Ascending aorta (tissue), 2 donors: ENCODE data around the gene TMPRSS6. TPM values are rescaled to one million over a fixed set of nuclear protein-coding genes. Genes with fewer than 3 reads are reported as not detected.

Experiments used
- DNase-seq, 2 donors: peaks; one replicate each; pipeline ENCODE4 v3.0.0-alpha.2; 2019; ENCODE audit warnings: low spot score in 2 of 2
- H3K27ac ChIP-seq, 2 donors: fragments of 200-600 bp; sonication (generic); one replicate each; pipeline ENCODE4 v1.5.1; 2016 to 2017; ENCODE audit warnings: mild to moderate bottlenecking in 1 of 2
- H3K27me3 ChIP-seq: fragments of 200-600 bp; sonication (generic); one replicate; pipeline ENCODE4 v1.5.1; 2017
- H3K36me3 ChIP-seq, 2 donors: fragments of 200-600 bp; sonication (generic); one replicate each; pipeline ENCODE4 v1.5.1; 2016
- H3K4me1 ChIP-seq, 2 donors: fragments of 200-600 bp; sonication (generic); one replicate each; pipeline ENCODE4 v1.5.1; 2016 to 2017; ENCODE audit warnings: mild to moderate bottlenecking in 1 of 2
- H3K4me3 ChIP-seq, 2 donors: fragments of 200-600 bp; sonication (generic); one replicate each; pipeline ENCODE4 v1.5.1; 2016 to 2017; ENCODE audit warnings: mild to moderate bottlenecking in 1 of 2
- H3K9me3 ChIP-seq, 2 donors: fragments of 200-600 bp; sonication (generic); one replicate each; pipeline ENCODE4 v1.5.1; 2016
- CTCF ChIP-seq, 3 experiments: fragments of 200-600 bp in 2 of 3; fragments of 450-650 bp in 1 of 3; sonication (generic) in 2 of 3; IDR thresholded peaks; one replicate each; pipeline ENCODE4 v1.5.1; 2016 to 2019; ENCODE audit warnings: antibody characterized with exemption in 3 of 3, mild to moderate bottlenecking in 1 of 3, moderate library complexity in 1 of 3
- intact Hi-C: fragments of 100-400 bp; cut with DNase I; formaldehyde crosslinking; loops from one replicate; pipeline ENCODE4 v1.15.1; 2023
- total RNA-seq: library from RNA; depleted of rRNA; stranded (reverse); fragments of >200 nt; gene quantifications from one replicate; pipeline ENCODE4 v1.1.0, GENCODE V29; 2016

Gene TMPRSS6
- total RNA-seq, 1 donor from 2014 or later, result not detected

GRCh38 chr22:37053310-37054055, 56.0 kb downstream of the TMPRSS6 start:
- no peak for DNase-seq
- intact Hi-C loops, result loop anchor here (5.0 kb wide), 1 partner anchor 276 kb away; the partner anchor contains the start of gene IFT27
- H3K4me3 ChIP-seq, result no peak overlapping the region
- no peak for TF ChIP-seq CTCF (IDR thresholded peaks at IDR 0.05)
- H3K36me3 ChIP-seq, result peaks cover 13 to 33% of the 10 kb centered on the region in 2 donors
- H3K27me3 ChIP-seq, result no peaks in the 10 kb centered on the region
- H3K4me1 ChIP-seq, result peaks cover 6 to 8% of the 10 kb centered on the region in 2 donors
- H3K27ac ChIP-seq, result no peak overlapping the region
- no peaks in the 10 kb centered on the region for H3K9me3 ChIP-seq

- H3K27ac ChIP-seq, result no peak overlapping the region
Observed at GRCh38 chr22:37052386-37053309, 56.9 kb downstream of the TMPRSS6 start.

GRCh38 chr22:37051391-37052385, 57.8 kb downstream of the TMPRSS6 start, which contains the start of gene KCTD17:
Gene KCTD17 (plus strand): TSS chr22:37051742. CDS start chr22:37051761, 19 bp downstream.
- Histone ChIP-seq H3K27me3 (no peaks in the 10 kb centered on the region), H3K4me1 (peaks cover 6 to 8% of the 10 kb centered on the region in 2 donors), H3K4me3 (peak within 1 kb of the TSS; percentile 87 to 95), H3K9me3 (no peaks in the 10 kb centered on the region), H3K27ac (no peak within 1 kb of the TSS), H3K36me3 (peaks cover 6 to 15% of the 10 kb centered on the region in 2 donors)
- DNase-seq, result peak in 1 of 2 donors; percentile 83
- intact Hi-C loops, result loop anchor here (1.0 to 5.0 kb wide), 3 partner anchors 32 to 274 kb away; partner anchors contain the start of genes IFT27, MPST and TST
- TF ChIP-seq CTCF (IDR thresholded peaks at IDR 0.05), result no peak

More at GRCh38 chr22:37052386-37053309, 56.9 kb downstream of the TMPRSS6 start:
- intact Hi-C loops, result loop anchor here (5.0 kb wide), 1 partner anchor 275 kb away; the partner anchor contains the start of gene IFT27
- Histone ChIP-seq H3K4me1 (peaks cover 6 to 8% of the 10 kb centered on the region in 2 donors), H3K4me3 (peak overlapping the region; percentile 87 to 95), H3K36me3 (peaks cover 12 to 24% of the 10 kb centered on the region in 2 donors), H3K9me3 (no peaks in the 10 kb centered on the region), H3K27me3 (no peaks in the 10 kb centered on the region)
- TF ChIP-seq CTCF (IDR thresholded peaks at IDR 0.05), result no peak
- DNase-seq, result no peak

- Histone ChIP-seq H3K4me1 (peaks cover 6 to 8% of the 10 kb centered on the region in 2 donors), H3K27ac (no peak overlapping the region), H3K9me3 (no peaks in the 10 kb centered on the region), H3K4me3 (peak overlapping the region in 1 of 2 donors; percentile 95), H3K27me3 (no peaks in the 10 kb centered on the region), H3K36me3 (peaks cover under 1 to 7% of the 10 kb centered on the region in 2 donors)
- DNase-seq, result no peak
- TF ChIP-seq CTCF (IDR thresholded peaks at IDR 0.05), result no peak
- intact Hi-C loops, result loop anchor here (1.0 to 5.0 kb wide), 3 partner anchors 32 to 274 kb away; partner anchors contain the start of genes IFT27, MPST and TST
Observed at GRCh38 chr22:37050913-37051312, 58.6 kb downstream of the TMPRSS6 start.
